ENCODE data around the gene SRSF3. TPM values are rescaled to one million over a fixed set of nuclear protein-coding genes. Genes with fewer than 3 reads are reported as not detected.

Gene SRSF3
- total RNA-seq: 100 to 1,000 TPM; 108 to 195 (median 156) TPM

DNA sequence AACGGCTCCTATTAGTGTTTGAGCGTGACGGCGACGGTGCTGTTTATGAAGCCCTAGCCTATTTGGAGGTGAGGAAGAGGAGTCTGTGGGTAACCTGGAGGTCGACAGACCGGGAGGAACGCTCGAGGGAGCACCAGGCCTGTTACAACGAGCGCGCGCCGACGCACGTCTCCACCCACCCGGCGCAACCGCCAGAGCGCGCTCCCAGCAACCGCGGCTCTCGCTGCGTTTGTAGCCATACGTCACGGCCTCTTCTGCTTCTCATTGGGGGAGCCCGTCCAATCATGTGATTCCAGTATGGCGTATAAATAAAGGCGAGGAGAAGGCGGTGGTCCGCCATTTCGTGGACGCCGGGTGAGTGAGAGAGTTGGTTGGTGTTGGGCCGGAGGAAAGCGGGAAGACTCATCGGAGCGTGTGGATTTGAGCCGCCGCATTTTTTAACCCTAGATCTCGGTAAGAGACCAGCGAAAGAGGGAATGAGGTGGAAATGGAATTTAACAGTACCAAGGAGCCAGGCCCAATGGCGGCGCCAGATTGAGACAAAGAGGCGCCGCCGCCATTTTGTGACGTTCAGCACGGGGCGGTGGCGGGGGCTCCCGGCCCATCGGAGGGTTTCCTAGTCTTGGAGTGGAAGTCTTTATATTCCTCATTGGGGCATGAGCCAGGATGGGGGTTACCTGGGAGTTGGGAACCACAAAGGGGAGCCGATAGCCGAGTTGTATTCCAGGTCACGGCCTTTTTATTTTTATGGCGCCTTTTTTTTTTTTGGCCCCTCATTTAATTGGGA is at the start of gene SRSF3:
TSS of gene SRSF3 (plus strand) at position 334 of the 787 bp plus-strand sequence. CDS start 2,401 bp downstream, outside the sequence.
- H3K9me3 ChIP-seq: no peaks in the 10 kb centered on the region
- peak within 1 kb of the TSS; percentile 68 to 96 for H3K4me3 ChIP-seq
- peak; percentile 100 for TF ChIP-seq POLR2A (IDR thresholded peaks at IDR 0.05)
- TF ChIP-seq, protein P1, sequence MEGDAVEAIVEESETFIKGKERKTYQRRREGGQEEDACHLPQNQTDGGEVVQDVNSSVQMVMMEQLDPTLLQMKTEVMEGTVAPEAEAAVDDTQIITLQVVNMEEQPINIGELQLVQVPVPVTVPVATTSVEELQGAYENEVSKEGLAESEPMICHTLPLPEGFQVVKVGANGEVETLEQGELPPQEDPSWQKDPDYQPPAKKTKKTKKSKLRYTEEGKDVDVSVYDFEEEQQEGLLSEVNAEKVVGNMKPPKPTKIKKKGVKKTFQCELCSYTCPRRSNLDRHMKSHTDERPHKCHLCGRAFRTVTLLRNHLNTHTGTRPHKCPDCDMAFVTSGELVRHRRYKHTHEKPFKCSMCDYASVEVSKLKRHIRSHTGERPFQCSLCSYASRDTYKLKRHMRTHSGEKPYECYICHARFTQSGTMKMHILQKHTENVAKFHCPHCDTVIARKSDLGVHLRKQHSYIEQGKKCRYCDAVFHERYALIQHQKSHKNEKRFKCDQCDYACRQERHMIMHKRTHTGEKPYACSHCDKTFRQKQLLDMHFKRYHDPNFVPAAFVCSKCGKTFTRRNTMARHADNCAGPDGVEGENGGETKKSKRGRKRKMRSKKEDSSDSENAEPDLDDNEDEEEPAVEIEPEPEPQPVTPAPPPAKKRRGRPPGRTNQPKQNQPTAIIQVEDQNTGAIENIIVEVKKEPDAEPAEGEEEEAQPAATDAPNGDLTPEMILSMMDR (IDR thresholded peaks at IDR 0.05): peak in 3 of 4 experiments; percentile 57 to 64 (median 57)
- TF ChIP-seq EP300 (IDR thresholded peaks at IDR 0.05): no peak
- TF ChIP-seq POLR2AphosphoS5 (IDR thresholded peaks at IDR 0.05): peak; percentile 100
- H3K36me3 ChIP-seq: peaks cover 5 to 27% of the 10 kb centered on the region in 2 donors
- ATAC-seq: peak; percentile 99
- H3K27me3 ChIP-seq: no peaks in the 10 kb centered on the region
- H3K4me1 ChIP-seq: peaks cover 9 to 37% (median 12%) of the 10 kb centered on the region in 3 donors
- WGBS, 2 donors (ENCODE audit: low coverage in 1 of 2): 0 to 1% methylated on average over 17 to 26 of the region's 58 CpGs
- peak within 1 kb of the TSS; percentile 91 to 98 (median 95) for H3K27ac ChIP-seq

DNA sequence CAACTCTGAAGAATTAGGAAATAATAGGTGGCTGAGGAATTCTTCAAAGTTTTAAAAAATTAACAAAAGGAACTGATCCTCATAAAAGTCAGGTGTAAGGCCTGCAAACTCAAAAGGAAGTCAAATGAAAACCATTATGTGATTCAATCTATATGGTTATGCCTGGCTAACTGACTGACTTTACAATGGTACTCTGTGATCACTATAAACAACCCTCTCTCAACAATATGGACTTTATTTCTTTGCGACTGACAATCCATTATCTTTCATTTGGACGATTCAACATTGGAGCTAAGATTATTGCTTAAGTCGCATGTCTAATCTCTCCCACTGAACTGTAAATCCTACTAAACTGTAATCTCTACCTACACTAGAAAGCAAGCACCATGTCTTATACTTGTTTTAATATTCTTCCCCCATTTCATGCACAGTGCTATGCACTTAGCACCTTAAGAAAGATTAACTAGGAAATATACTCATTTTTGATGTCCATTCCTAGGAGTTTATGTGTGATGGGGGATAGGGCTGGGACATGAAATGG is 48.3 kb upstream of the SRSF3 start:
- Histone ChIP-seq H3K9me3 (no peaks in the 10 kb centered on the region), H3K27me3 (no peaks in the 10 kb centered on the region), H3K4me3 (peak overlapping the region; percentile 67 to 93), H3K27ac (peak overlapping the region; percentile 78 to 99 (median 97)), H3K36me3 (no peaks in the 10 kb centered on the region), H3K4me1 (peaks cover 0 to 60% (median 16%) of the 10 kb centered on the region in 3 donors)
- no peak for ATAC-seq
- TF ChIP-seq POLR2A (IDR thresholded peaks at IDR 0.05) (no peak), POLR2AphosphoS5 (IDR thresholded peaks at IDR 0.05) (no peak), EP300 (IDR thresholded peaks at IDR 0.05) (no peak)
- TF ChIP-seq, protein P1 (IDR thresholded peaks at IDR 0.05): no peak
- 3 to 14% methylated on average over 3 of the region's 3 CpGs for WGBS, 2 donors (ENCODE audit: low coverage in 1 of 2)

DNA sequence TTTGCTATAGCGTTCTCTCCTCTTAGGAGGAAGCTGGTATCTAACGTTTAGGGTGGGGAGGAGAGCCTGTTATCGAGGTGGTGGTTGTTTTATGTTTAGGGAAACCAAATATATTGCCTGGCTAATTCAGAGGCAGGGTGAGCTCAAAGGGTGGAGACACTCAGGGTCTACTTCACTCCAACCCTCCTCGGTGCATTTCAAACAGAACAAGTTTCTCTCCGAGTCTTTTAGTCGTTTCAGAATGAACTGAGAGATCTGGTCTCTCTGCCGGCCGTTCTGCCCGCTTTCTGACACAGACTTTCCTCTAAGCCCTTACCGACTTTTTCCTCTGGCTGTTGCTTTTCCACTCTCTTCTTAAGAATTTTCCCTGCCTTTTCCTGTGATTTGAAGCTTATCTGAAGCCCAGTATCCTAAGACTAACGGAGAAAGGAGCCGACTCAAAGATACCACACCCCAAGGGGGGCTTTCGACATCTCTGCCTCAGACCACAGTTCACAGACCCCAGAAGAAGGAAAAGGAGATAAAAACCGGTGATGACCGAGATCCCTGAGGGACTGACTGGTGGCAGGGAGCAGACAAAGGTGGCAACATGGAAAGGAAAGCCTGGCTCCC is 47.7 kb upstream of the SRSF3 start:
- H3K4me1 ChIP-seq: peaks cover 0 to 54% (median 16%) of the 10 kb centered on the region in 3 donors

DNA sequence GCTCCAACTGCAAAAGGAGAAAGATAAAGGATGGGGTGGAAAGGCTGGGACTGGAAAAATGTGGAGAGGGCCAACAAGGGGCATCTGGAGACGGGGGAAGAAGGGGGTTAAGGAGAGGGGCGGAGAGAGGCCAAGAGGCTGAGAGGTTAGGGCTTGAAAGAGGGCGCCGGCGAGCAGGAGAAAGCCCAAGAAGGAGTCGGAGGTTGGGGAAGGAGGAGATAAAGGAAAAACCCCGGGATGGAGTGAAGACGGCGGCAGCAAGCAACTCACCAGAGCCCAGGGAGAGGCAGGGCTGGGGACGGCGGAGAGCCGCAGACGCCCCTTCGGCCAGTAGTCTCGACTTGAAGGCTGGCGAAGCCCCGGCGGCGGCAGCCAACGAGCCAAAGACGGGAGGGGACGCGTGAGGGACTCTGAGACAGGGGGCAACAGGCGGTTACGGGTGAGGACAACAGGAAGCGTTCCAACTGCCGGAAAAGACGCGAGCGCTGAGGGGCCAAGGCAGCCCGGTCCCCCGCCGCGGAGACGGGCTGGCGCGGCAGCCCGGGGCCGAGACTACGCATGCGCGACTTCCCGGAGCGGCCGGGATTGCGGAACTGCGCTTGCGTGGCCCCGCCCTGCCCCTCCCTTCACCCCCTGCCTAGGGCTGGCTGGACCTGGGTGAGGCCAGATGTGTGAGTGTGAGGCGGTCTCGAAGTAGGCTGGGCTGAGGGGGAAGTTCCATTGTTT is 47.1 kb upstream of the SRSF3 start, which contains the start of gene STK38:
TSS of gene STK38 (minus strand) at position 560 of the 726 bp plus-strand sequence. CDS start 7,277 bp downstream, outside the sequence.
- peaks cover 0 to 49% (median 16%) of the 10 kb centered on the region in 3 donors for H3K4me1 ChIP-seq
- no peaks in the 10 kb centered on the region for H3K9me3 ChIP-seq
- H3K36me3 ChIP-seq: no peaks in the 10 kb centered on the region
- WGBS, 2 donors (ENCODE audit: low coverage in 1 of 2): 0% methylated on average over 14 to 32 of the region's 51 CpGs
- TF ChIP-seq POLR2A (IDR thresholded peaks at IDR 0.05): peak; percentile 96 to 97
- TF ChIP-seq, protein P1 (IDR thresholded peaks at IDR 0.05): peak in 1 of 4 experiments; percentile 19
- peak; percentile 98 for TF ChIP-seq POLR2AphosphoS5 (IDR thresholded peaks at IDR 0.05)
- no peak for TF ChIP-seq EP300 (IDR thresholded peaks at IDR 0.05)
- peak; percentile 99 for ATAC-seq
- peak within 1 kb of the TSS; percentile 67 to 93 for H3K4me3 ChIP-seq
- H3K27me3 ChIP-seq: no peaks in the 10 kb centered on the region
- H3K27ac ChIP-seq: peak within 1 kb of the TSS; percentile 78 to 99 (median 97)

More for the DNA sequence above, 47.7 kb upstream of the SRSF3 start:
- Histone ChIP-seq H3K27ac (peak overlapping the region; percentile 78 to 99 (median 97)), H3K27me3 (no peaks in the 10 kb centered on the region), H3K9me3 (no peaks in the 10 kb centered on the region), H3K36me3 (no peaks in the 10 kb centered on the region), H3K4me3 (peak overlapping the region; percentile 67 to 93)
- TF ChIP-seq EP300 (IDR thresholded peaks at IDR 0.05) (no peak), POLR2AphosphoS5 (IDR thresholded peaks at IDR 0.05) (no peak), POLR2A (IDR thresholded peaks at IDR 0.05) (no peak)
- TF ChIP-seq, protein P1 (IDR thresholded peaks at IDR 0.05): no peak
- WGBS, 2 donors (ENCODE audit: low coverage in 1 of 2): 0% methylated on average over 10 to 13 of the region's 15 CpGs
- ATAC-seq: peak; percentile 6

All from gastroesophageal sphincter (tissue), 4 donors.